Loucy (cell line): ENCODE results near the gene CFAP107.
"Not testable (repeated sequence)": the region's sequence is repeated elsewhere in the genome, so short reads cannot be mapped to it uniquely, and the experiment has no call there.

ENCODE experiments used
- H2AFZ ChIP-seq: fragments of 200-600 bp; sonication (generic); 2 replicates; pipeline ENCODE4 v1.6.0; 2016; ENCODE audit warnings: antibody characterized with exemption, mild to moderate bottlenecking, low read length, moderate library complexity
- H3F3A ChIP-seq: fragments of 200-600 bp; 2 replicates; pipeline ENCODE4 v1.6.0; 2016; ENCODE audit warnings: antibody characterized with exemption, low read depth, mild to moderate bottlenecking
- H3K27me3 ChIP-seq: fragments of 200-600 bp; sonication (generic); 2 replicates; pipeline ENCODE4 v1.6.1; 2014; ENCODE audit warnings: low read length, mild to moderate bottlenecking; ENCODE audit not compliant: insufficient read depth, poor library complexity, severe bottlenecking
- H3K36me3 ChIP-seq: fragments of 200-600 bp; sonication (generic); 2 replicates; pipeline ENCODE4 v1.6.1; 2016; ENCODE audit warnings: low read length; ENCODE audit not compliant: insufficient read depth
- H3K4me1 ChIP-seq: fragments of 200-600 bp; sonication (generic); 2 replicates; pipeline ENCODE4 v1.5.1; 2014; ENCODE audit warnings: low read length, mild to moderate bottlenecking; ENCODE audit not compliant: insufficient read depth, poor library complexity, severe bottlenecking
- H3K4me2 ChIP-seq: fragments of 200-600 bp; sonication (generic); 2 replicates; pipeline ENCODE4 v1.6.0; 2014; ENCODE audit warnings: antibody characterized with exemption, low read length, low read depth, mild to moderate bottlenecking; ENCODE audit not compliant: poor library complexity, severe bottlenecking
- H3K4me3 ChIP-seq: fragments of 200-600 bp; sonication (generic); 2 replicates; pipeline ENCODE4 v1.5.1; 2014; ENCODE audit warnings: low read length, mild to moderate bottlenecking, mixed read lengths; ENCODE audit not compliant: poor library complexity, severe bottlenecking
- H3K79me2 ChIP-seq: fragments of 200-600 bp; sonication (generic); 2 replicates; pipeline ENCODE4 v1.6.1; 2014; ENCODE audit warnings: low read length; ENCODE audit not compliant: insufficient read depth
- H3K9ac ChIP-seq: fragments of 200-600 bp; sonication (generic); 2 replicates; pipeline ENCODE4 v1.6.0; 2014; ENCODE audit warnings: mild to moderate bottlenecking, low read depth, low read length, moderate library complexity; ENCODE audit not compliant: poor library complexity, severe bottlenecking
- H3K9me2 ChIP-seq: fragments of 200-600 bp; sonication (generic); replicated peaks from 2 replicates; pipeline ENCODE4 v1.6.1; 2016; ENCODE audit warnings: low read depth, low read length, mixed read lengths
- H3K9me3 ChIP-seq: fragments of 200-600 bp; sonication (generic); 2 replicates; pipeline ENCODE4 v1.6.1; 2014; ENCODE audit warnings: mild to moderate bottlenecking, antibody characterized with exemption, low read length, low read depth; ENCODE audit not compliant: insufficient read depth
- H4K20me1 ChIP-seq: fragments of 200-600 bp; sonication (generic); 2 replicates; pipeline ENCODE4 v1.6.0; 2014; ENCODE audit warnings: antibody characterized with exemption, low read length, mild to moderate bottlenecking; ENCODE audit not compliant: insufficient read depth, poor library complexity, severe bottlenecking
- CTCF ChIP-seq: fragments of 200-600 bp; sonication (generic); conservative IDR thresholded peaks from 2 replicates; pipeline ENCODE4 v1.5.1; 2014; ENCODE audit warnings: mild to moderate bottlenecking, antibody characterized with exemption, low read length
- EZH2phosphoT487 ChIP-seq: fragments of 200-600 bp; IDR thresholded peaks from 2 replicates; pipeline ENCODE4 v1.6.1; 2018; ENCODE audit warnings: antibody characterized with exemption, mild to moderate bottlenecking, moderate library complexity, borderline replicate concordance

CFAP107 gene

GRCh38 chr1:12712076-12712475 is 33.9 kb upstream of the CFAP107 start:
- H3K4me3 ChIP-seq = no peak overlapping the region
- H3K79me2 ChIP-seq = no peaks in the 10 kb centered on the region
- H3K27me3 ChIP-seq = no peaks in the 10 kb centered on the region
- H3K9ac ChIP-seq = no peak overlapping the region
- no peaks in the 10 kb centered on the region for H3K36me3 ChIP-seq
- no peaks in the 10 kb centered on the region for H4K20me1 ChIP-seq
- H3K9me2 ChIP-seq = no peaks in the 10 kb centered on the region
- no peak for TF ChIP-seq EZH2phosphoT487
- TF ChIP-seq CTCF = no peak
- H3K4me2 ChIP-seq = no peak overlapping the region
- H3K9me3 ChIP-seq = no peaks in the 10 kb centered on the region
- no peak overlapping the region for H2AFZ ChIP-seq
- H3K4me1 ChIP-seq = no peaks in the 10 kb centered on the region
- no peaks in the 10 kb centered on the region for H3F3A ChIP-seq

DNA sequence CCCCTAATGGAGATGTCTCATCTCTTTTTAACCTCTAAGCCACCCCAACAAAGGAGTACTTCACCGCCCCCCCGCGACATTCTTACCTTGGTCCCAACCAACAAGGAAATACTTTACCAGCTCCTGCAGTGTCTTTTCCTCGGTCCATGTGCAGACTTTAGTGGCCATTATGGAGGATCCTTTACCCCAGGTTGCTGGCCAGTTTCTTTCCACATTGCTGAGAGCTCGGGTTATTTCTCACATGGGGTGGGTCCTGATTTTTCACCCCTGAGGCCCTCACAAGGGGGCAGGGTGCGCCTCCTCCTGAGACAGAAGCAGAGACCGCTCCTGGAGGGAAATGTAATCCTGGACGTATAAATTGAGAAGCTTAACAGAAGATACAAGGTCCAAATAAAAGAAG is 33.1 kb upstream of the CFAP107 start:
- Histone ChIP-seq H3F3A (no peaks in the 10 kb centered on the region), H3K9me3 (no peaks in the 10 kb centered on the region), H3K9ac (no peak overlapping the region), H3K4me3 (no peak overlapping the region), H3K4me2 (no peak overlapping the region), H3K9me2 (no peaks in the 10 kb centered on the region), H3K27me3 (no peaks in the 10 kb centered on the region), H3K36me3 (no peaks in the 10 kb centered on the region), H2AFZ (no peak overlapping the region), H3K4me1 (no peaks in the 10 kb centered on the region), H4K20me1 (no peaks in the 10 kb centered on the region), H3K79me2 (no peaks in the 10 kb centered on the region)
- TF ChIP-seq CTCF = no peak
- TF ChIP-seq EZH2phosphoT487 = no peak

DNA sequence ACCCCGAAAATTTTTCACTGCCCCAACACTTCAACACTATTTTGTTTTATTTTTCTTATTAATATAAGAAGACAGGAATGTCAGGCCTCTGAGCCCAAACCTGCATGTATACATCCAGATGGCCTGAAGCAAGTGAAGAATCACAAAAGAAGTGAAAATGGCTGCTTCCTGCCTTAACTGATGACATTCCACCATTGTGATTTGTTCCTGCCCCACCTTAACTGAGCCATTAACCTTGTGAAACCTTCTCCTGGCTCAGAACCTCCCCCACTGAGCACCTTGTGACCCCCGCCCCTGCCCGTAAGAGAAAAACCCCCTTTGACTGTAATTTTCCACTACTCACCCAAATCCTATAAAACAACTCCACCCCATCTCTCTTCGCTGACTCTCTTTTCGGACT is 32.3 kb upstream of the CFAP107 start:
- H4K20me1 ChIP-seq, H3F3A ChIP-seq, H3K9me3 ChIP-seq, H3K4me3 ChIP-seq, H3K4me1 ChIP-seq, H3K27me3 ChIP-seq, H3K79me2 ChIP-seq, H3K4me2 ChIP-seq, H3K9me2 ChIP-seq, H3K36me3 ChIP-seq, H3K9ac ChIP-seq, H2AFZ ChIP-seq: not testable (repeated sequence)

DNA sequence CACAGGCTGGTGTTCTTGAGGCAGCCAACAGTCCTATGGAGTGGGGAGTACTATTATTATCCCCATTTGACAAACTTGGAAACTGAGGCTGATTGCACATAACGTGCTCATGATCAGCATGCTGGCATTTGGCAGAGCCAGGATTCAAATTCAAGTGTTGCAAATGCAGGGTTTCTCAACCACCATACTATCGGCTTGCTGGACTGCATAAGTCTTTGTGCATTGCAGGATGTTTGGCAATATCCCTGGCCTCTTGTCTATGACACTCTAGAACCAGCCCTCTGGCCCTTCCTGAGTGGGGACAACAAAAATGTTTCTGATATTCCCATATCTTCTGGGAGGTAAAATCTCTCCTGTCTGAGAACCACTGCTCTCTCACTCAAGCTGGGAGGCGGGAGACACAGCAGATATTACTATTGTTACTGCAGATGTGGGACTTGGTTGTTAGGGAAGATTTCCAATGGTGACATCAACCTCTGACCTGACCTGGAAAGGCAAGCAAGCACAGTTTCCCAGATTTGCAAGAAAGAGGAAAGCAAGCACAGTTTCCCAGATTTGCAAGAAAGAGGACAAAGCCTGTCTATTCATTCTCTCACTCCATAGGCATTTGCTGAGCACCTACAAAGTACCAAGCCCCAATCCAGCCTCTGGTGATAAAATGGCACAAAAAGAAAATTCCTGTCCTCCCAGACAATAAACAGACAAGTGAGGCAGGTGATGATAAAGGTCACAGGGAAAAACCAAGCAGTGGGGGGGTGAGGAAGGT is 31.1 kb upstream of the CFAP107 start:
- no peaks in the 10 kb centered on the region for H3K79me2 ChIP-seq
- no peak for TF ChIP-seq CTCF
- no peak for TF ChIP-seq EZH2phosphoT487
- H3K27me3 ChIP-seq = no peaks in the 10 kb centered on the region
- no peak overlapping the region for H2AFZ ChIP-seq
- H3K4me1 ChIP-seq = no peaks in the 10 kb centered on the region
- H3K9me2 ChIP-seq = no peaks in the 10 kb centered on the region
- H3K9ac ChIP-seq = no peak overlapping the region
- H3K4me3 ChIP-seq = no peak overlapping the region
- H3K36me3 ChIP-seq = no peaks in the 10 kb centered on the region
- no peaks in the 10 kb centered on the region for H3F3A ChIP-seq
- H3K4me2 ChIP-seq = no peak overlapping the region
- H3K9me3 ChIP-seq = no peaks in the 10 kb centered on the region
- no peaks in the 10 kb centered on the region for H4K20me1 ChIP-seq
